Activated T-helper 1 cell treated with anti-CD3 and anti-CD28 coated beads, Interleukin-12 subunit alpha, Interleukin-12 subunit beta, Interleukin-2, Interleukin-4 antibody, amounts not matched to agents 30 ng/mL and 10 ng/mL and 1 ng/mL, durations not matched to agents 14 hours and 24 hours and 36 hours (primary cell): ENCODE data around the gene ZNF426. TPM values are rescaled to one million over a fixed set of nuclear protein-coding genes. Genes with fewer than 3 reads are reported as not detected.
"Not testable (repeated sequence)": the region's sequence is repeated elsewhere in the genome, so short reads cannot be mapped to it uniquely, and the experiment has no call there.

Source experiments
- DNase-seq: peaks from one replicate; pipeline ENCODE4 v3.0.0; 2021; ENCODE audit warnings: low spot score
- H3K27ac Mint-ChIP-seq: one replicate; pipeline ENCODE4 v1.8.0; 2021; ENCODE audit warnings: mild to moderate bottlenecking, mixed read lengths
- H3K27me3 Mint-ChIP-seq: one replicate; pipeline ENCODE4 v1.8.0; 2022; ENCODE audit warnings: mild to moderate bottlenecking, moderate library complexity, mixed read lengths; ENCODE audit not compliant: insufficient read depth
- H3K36me3 Mint-ChIP-seq: one replicate; pipeline ENCODE4 v1.8.0; 2021; ENCODE audit warnings: low read depth, mixed read lengths
- H3K4me1 Mint-ChIP-seq: one replicate; pipeline ENCODE4 v1.8.0; 2021; ENCODE audit warnings: low read depth, mixed read lengths
- H3K4me3 Mint-ChIP-seq: one replicate; pipeline ENCODE4 v1.8.0; 2021; ENCODE audit warnings: mild to moderate bottlenecking, moderate library complexity, mixed read lengths
- H3K9me3 Mint-ChIP-seq: one replicate; pipeline ENCODE4 v1.8.0; 2021; ENCODE audit warnings: mixed read lengths
- intact Hi-C: fragments of 100-400 bp; cut with micrococcal nuclease; formaldehyde crosslinking; loops from one replicate; pipeline ENCODE4 v1.15.1; 2024
- total RNA-seq: library from RNA; stranded (reverse); gene quantifications from 2 replicates; pipeline ENCODE4 v1.2.3, GENCODE V29; 2022

ZNF426 gene
- total RNA-seq = 10.2 and 10.3 TPM in 2 replicates

GRCh38 chr19:9538183-9539058 lies at the start of gene ZNF426:
TSS of gene ZNF426 (minus strand) at chr19:9538645. CDS start at chr19:9536232, 2,413 bp downstream.
- peaks cover 44% of the 10 kb centered on the region for H3K36me3 Mint-ChIP-seq
- H3K27ac Mint-ChIP-seq = peak within 1 kb of the TSS; percentile 98
- no peaks in the 10 kb centered on the region for H3K27me3 Mint-ChIP-seq
- DNase-seq = peak; percentile 76
- peaks cover 5% of the 10 kb centered on the region for H3K4me1 Mint-ChIP-seq
- intact Hi-C loops = loop anchor here (1.0 to 5.0 kb wide), 7 partner anchors 46 to 402 kb away; partner anchors contain the start of genes ZNF121, ZNF266, ZNF561 and ZNF699
- H3K4me3 Mint-ChIP-seq = peak within 1 kb of the TSS; percentile 97
- H3K9me3 Mint-ChIP-seq = peaks cover 50% of the 10 kb centered on the region

- peaks cover 12% of the 10 kb centered on the region for H3K36me3 Mint-ChIP-seq
- peak; percentile 54 for DNase-seq
- H3K4me3 Mint-ChIP-seq = no peak overlapping the region
- H3K9me3 Mint-ChIP-seq = peaks cover 11% of the 10 kb centered on the region
- no peaks in the 10 kb centered on the region for H3K27me3 Mint-ChIP-seq
- peaks cover 12% of the 10 kb centered on the region for H3K4me1 Mint-ChIP-seq
- intact Hi-C loops = loop anchor here (1.0 to 10.0 kb wide), 6 partner anchors 88 to 450 kb away; partner anchors contain the start of genes ZNF562 and ZNF846
- no peak overlapping the region for H3K27ac Mint-ChIP-seq
Observed at GRCh38 chr19:9586764-9587163, 48.3 kb upstream of the ZNF426 start.

GRCh38 chr19:9584073-9584833 lies 45.8 kb upstream of the ZNF426 start, which contains the start of gene ZNF121:
TSS of gene ZNF121 (minus strand) at chr19:9584504. CDS start at chr19:9568097, 16,407 bp downstream.
- intact Hi-C loops = loop anchor here (1.0 to 10.0 kb wide), 6 partner anchors 37 to 331 kb away; partner anchors contain the start of genes ZNF266, ZNF426, ZNF561 and ZNF562
- H3K27ac Mint-ChIP-seq = peak within 1 kb of the TSS; percentile 94
- no peaks in the 10 kb centered on the region for H3K27me3 Mint-ChIP-seq
- peak within 1 kb of the TSS; percentile 93 for H3K4me3 Mint-ChIP-seq
- peaks cover 35% of the 10 kb centered on the region for H3K36me3 Mint-ChIP-seq
- peaks cover 23% of the 10 kb centered on the region for H3K9me3 Mint-ChIP-seq
- DNase-seq = peak; percentile 76
- peaks cover 24% of the 10 kb centered on the region for H3K4me1 Mint-ChIP-seq

GRCh38 chr19:9582081-9582725 lies 43.8 kb upstream of the ZNF426 start:
- intact Hi-C loops = loop anchor here (10.0 kb wide), 2 partner anchors 93 to 333 kb away; partner anchors contain the start of gene ZNF562
- H3K27ac Mint-ChIP-seq, H3K27me3 Mint-ChIP-seq, DNase-seq: not testable (repeated sequence)
- peaks cover 39% of the 10 kb centered on the region for H3K9me3 Mint-ChIP-seq
- peaks cover 52% of the 10 kb centered on the region for H3K36me3 Mint-ChIP-seq
- H3K4me1 Mint-ChIP-seq = peaks cover 24% of the 10 kb centered on the region
- peak overlapping the region; percentile 79 for H3K4me3 Mint-ChIP-seq

- intact Hi-C loops = loop anchor here (10.0 kb wide), 2 partner anchors 94 to 334 kb away; partner anchors contain the start of gene ZNF562
- peaks cover 54% of the 10 kb centered on the region for H3K9me3 Mint-ChIP-seq
- no peak for DNase-seq
- no peaks in the 10 kb centered on the region for H3K27me3 Mint-ChIP-seq
- H3K36me3 Mint-ChIP-seq = peaks cover 66% of the 10 kb centered on the region
- H3K4me1 Mint-ChIP-seq = peaks cover 18% of the 10 kb centered on the region
- H3K4me3 Mint-ChIP-seq = no peak overlapping the region
- no peak overlapping the region for H3K27ac Mint-ChIP-seq
Observed at GRCh38 chr19:9580728-9581127, 42.3 kb upstream of the ZNF426 start.

GRCh38 chr19:9570255-9570654 lies 31.8 kb upstream of the ZNF426 start:
- Mint-ChIP-seq H3K36me3 (peaks cover 84% of the 10 kb centered on the region), H3K9me3 (peaks cover 72% of the 10 kb centered on the region), H3K27ac (no peak overlapping the region), H3K4me1 (no peaks in the 10 kb centered on the region), H3K4me3 (no peak overlapping the region), H3K27me3 (no peaks in the 10 kb centered on the region)
- DNase-seq = no peak
- intact Hi-C loops = no loop called here

GRCh38 chr19:9566729-9567128 lies 28.3 kb upstream of the ZNF426 start:
- Mint-ChIP-seq H3K27ac (no peak overlapping the region), H3K27me3 (no peaks in the 10 kb centered on the region), H3K36me3 (peaks cover 86% of the 10 kb centered on the region), H3K4me3 (no peak overlapping the region), H3K4me1 (no peaks in the 10 kb centered on the region), H3K9me3 (peaks cover 68% of the 10 kb centered on the region)
- DNase-seq = no peak
- intact Hi-C loops = no loop called here

- Mint-ChIP-seq H3K27ac (no peak overlapping the region), H3K4me1 (no peaks in the 10 kb centered on the region), H3K4me3 (no peak overlapping the region), H3K36me3 (peaks cover 85% of the 10 kb centered on the region), H3K27me3 (no peaks in the 10 kb centered on the region), H3K9me3 (peaks cover 62% of the 10 kb centered on the region)
- intact Hi-C loops = no loop called here
- no peak for DNase-seq
Observed at GRCh38 chr19:9565900-9566705, 27.7 kb upstream of the ZNF426 start.

GRCh38 chr19:9552536-9553274 lies 14.3 kb upstream of the ZNF426 start:
- Mint-ChIP-seq H3K4me1 (no peaks in the 10 kb centered on the region), H3K27me3 (no peaks in the 10 kb centered on the region), H3K27ac (no peak overlapping the region), H3K36me3 (peaks cover 4% of the 10 kb centered on the region), H3K4me3 (no peak overlapping the region), H3K9me3 (peaks cover 50% of the 10 kb centered on the region)
- no peak for DNase-seq
- intact Hi-C loops = no loop called here

GRCh38 chr19:9547870-9548269 lies 9.4 kb upstream of the ZNF426 start:
- Mint-ChIP-seq H3K4me3 (no peak overlapping the region), H3K9me3 (peaks cover 28% of the 10 kb centered on the region), H3K27me3 (no peaks in the 10 kb centered on the region), H3K27ac (no peak overlapping the region), H3K36me3 (peaks cover 2% of the 10 kb centered on the region), H3K4me1 (no peaks in the 10 kb centered on the region)
- no peak for DNase-seq
- intact Hi-C loops = no loop called here

GRCh38 chr19:9541281-9541680 lies 2.8 kb upstream of the ZNF426 start:
- H3K4me3 Mint-ChIP-seq, DNase-seq, intact Hi-C loops, H3K27ac Mint-ChIP-seq, H3K4me1 Mint-ChIP-seq, H3K27me3 Mint-ChIP-seq: not testable (repeated sequence)
- H3K9me3 Mint-ChIP-seq = peaks cover 28% of the 10 kb centered on the region
- peaks cover 16% of the 10 kb centered on the region for H3K36me3 Mint-ChIP-seq
